22Rv1 (cell line): ENCODE data around the gene WIPI1.

Experiments used
- ZFX ChIP-seq: fragments of 450-650 bp; IDR thresholded peaks from 2 replicates; pipeline ENCODE4 v1.6.1; 2017; ENCODE audit warnings: antibody characterized with exemption, borderline replicate concordance
- TF ChIP-seq, protein P1 (sequence below): fragments of 450-650 bp; IDR thresholded peaks from 2 replicates; pipeline ENCODE4 v1.5.1; 2017; ENCODE audit warnings: mild to moderate bottlenecking

DNA sequence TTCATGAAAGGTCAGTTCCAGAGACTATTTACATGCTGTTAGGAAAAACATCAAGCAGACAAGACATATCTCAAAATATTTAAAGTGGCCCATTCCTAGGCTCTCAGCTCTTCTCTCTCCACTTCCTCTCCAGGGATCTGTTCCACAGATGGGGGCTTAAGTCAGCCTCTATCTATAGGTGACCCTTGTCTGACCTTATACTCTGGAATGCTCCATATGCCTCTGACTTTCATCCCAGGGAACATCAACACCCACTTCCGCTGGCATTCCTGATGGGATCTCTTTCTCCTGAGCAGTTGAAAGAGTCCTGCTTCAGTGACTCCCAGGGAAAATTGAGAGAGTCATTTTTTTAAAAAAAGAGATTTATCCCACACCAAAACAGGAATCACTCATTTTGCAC is 11.5 kb upstream of the WIPI1 start:
- TF ChIP-seq, protein P1, sequence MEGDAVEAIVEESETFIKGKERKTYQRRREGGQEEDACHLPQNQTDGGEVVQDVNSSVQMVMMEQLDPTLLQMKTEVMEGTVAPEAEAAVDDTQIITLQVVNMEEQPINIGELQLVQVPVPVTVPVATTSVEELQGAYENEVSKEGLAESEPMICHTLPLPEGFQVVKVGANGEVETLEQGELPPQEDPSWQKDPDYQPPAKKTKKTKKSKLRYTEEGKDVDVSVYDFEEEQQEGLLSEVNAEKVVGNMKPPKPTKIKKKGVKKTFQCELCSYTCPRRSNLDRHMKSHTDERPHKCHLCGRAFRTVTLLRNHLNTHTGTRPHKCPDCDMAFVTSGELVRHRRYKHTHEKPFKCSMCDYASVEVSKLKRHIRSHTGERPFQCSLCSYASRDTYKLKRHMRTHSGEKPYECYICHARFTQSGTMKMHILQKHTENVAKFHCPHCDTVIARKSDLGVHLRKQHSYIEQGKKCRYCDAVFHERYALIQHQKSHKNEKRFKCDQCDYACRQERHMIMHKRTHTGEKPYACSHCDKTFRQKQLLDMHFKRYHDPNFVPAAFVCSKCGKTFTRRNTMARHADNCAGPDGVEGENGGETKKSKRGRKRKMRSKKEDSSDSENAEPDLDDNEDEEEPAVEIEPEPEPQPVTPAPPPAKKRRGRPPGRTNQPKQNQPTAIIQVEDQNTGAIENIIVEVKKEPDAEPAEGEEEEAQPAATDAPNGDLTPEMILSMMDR: no peak
- no peak for TF ChIP-seq ZFX
